Activated naive CD8-positive, alpha-beta T cell treated with anti-CD3 and anti-CD28 coated beads, Interleukin-2, amount 50 U/mL, for 24 hours (primary cell): Measurements from ENCODE around the gene GPR179.
"Not testable (repeated sequence)": the region's sequence is repeated elsewhere in the genome, so short reads cannot be mapped to it uniquely, and the experiment has no call there.

Experiments
- ATAC-seq: fragments of 150-1000 bp; cut with Tn5 transposase; one replicate; pipeline ENCODE4 v1.10.0; 2021
- DNase-seq: peaks from one replicate; pipeline ENCODE4 v3.0.0; 2021
- H3K27ac Mint-ChIP-seq: one replicate; pipeline ENCODE4 v1.8.0; 2021; ENCODE audit warnings: mild to moderate bottlenecking, mixed read lengths
- H3K27me3 Mint-ChIP-seq: one replicate; pipeline ENCODE4 v1.8.0; 2021; ENCODE audit warnings: mixed read lengths
- H3K36me3 Mint-ChIP-seq: one replicate; pipeline ENCODE4 v1.8.0; 2021; ENCODE audit warnings: low read depth, mixed read lengths
- H3K4me1 Mint-ChIP-seq: one replicate; pipeline ENCODE4 v1.8.0; 2021; ENCODE audit warnings: mixed read lengths
- H3K4me3 Mint-ChIP-seq: one replicate; pipeline ENCODE4 v1.8.0; 2021; ENCODE audit warnings: mild to moderate bottlenecking, moderate library complexity, mixed read lengths
- H3K9me3 Mint-ChIP-seq: one replicate; pipeline ENCODE4 v1.8.0; 2021; ENCODE audit warnings: mixed read lengths

The GPR179 gene

DNA sequence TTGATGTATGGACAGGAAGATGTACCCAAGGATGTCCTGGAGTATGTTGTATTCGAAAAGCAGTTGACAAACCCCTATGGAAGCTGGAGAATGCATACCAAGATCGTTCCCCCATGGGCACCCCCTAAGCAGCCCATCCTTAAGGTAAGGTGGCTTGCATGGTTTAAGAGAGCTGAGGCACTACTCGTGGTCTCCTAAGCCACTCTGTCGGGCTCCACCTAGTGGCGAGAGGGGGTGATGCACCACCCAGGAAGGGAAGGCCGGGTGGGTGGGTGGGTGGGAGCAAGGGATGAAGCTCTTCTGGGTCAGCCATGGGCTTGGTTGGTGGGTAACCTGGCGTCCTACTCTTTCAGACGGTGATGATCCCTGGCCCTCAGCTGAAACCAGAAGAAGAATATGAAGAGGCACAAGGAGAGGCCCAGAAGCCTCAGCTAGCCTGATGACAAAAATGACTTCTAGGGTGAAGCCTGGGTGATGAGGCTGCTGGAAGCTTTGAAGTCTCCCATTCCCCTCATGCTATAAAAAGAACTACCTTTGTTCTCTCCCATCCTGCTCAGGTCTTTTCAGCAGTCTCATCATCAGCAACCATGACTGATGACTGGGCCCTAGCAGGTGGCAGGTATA, 21.5 kb downstream of the GPR179 start:
- Mint-ChIP-seq H3K36me3 (peaks cover 28% of the 10 kb centered on the region), H3K27ac (no peak overlapping the region), H3K9me3 (no peaks in the 10 kb centered on the region), H3K4me1 (peaks cover 7% of the 10 kb centered on the region), H3K27me3 (no peaks in the 10 kb centered on the region), H3K4me3 (no peak overlapping the region)
- ATAC-seq (peak; percentile 81), DNase-seq (peak; percentile 76)

DNA sequence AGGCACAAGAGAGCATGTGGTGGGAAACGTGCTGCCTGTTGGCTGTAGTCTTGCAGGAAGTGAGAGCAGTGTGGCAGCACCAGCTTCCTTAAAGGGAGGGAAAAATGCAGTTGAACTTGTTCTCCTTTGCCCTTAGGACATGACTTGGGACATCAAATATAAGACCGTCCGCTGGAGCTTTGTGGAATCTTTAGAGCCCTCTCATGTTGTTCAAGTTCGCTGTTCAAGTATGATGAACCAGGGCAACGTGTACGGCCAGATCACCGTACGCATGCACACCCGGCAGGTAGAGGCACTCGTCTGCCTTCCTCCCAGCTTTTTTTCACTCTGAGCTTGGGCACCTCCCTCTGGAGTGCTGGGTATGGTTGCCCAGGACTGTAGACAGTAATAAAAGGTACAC, 23.3 kb downstream of the GPR179 start:
- Mint-ChIP-seq H3K4me1 (peaks cover 3% of the 10 kb centered on the region), H3K27ac (no peak overlapping the region), H3K9me3 (no peaks in the 10 kb centered on the region), H3K36me3 (peaks cover 38% of the 10 kb centered on the region), H3K4me3 (no peak overlapping the region), H3K27me3 (no peaks in the 10 kb centered on the region)
- ATAC-seq (no peak), DNase-seq (no peak)

DNA sequence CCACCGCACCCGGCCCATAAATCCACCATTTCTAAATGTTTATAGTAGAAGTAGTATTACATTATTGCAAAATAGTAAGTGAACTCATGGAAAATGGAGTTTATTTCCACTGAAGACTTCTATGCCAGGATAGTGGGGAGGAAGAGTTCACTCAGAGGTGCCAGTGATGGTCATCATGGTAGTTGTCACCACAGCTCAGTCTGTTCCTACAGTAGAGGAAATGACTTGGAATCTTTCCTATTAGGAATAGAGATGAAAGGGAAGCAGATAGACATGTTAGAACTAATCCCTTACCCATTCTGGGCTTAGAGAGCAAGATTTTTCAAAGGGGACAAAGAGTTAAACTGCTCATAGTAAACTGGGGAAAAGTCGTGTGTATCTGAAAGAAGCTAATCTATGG, 26.7 kb downstream of the GPR179 start:
- DNase-seq (no peak), ATAC-seq (no peak)
- H3K27ac Mint-ChIP-seq = no peak overlapping the region
- no peak overlapping the region for H3K4me3 Mint-ChIP-seq
- peaks cover 44% of the 10 kb centered on the region for H3K36me3 Mint-ChIP-seq
- H3K27me3 Mint-ChIP-seq = no peaks in the 10 kb centered on the region
- no peaks in the 10 kb centered on the region for H3K4me1 Mint-ChIP-seq
- H3K9me3 Mint-ChIP-seq = no peaks in the 10 kb centered on the region

DNA sequence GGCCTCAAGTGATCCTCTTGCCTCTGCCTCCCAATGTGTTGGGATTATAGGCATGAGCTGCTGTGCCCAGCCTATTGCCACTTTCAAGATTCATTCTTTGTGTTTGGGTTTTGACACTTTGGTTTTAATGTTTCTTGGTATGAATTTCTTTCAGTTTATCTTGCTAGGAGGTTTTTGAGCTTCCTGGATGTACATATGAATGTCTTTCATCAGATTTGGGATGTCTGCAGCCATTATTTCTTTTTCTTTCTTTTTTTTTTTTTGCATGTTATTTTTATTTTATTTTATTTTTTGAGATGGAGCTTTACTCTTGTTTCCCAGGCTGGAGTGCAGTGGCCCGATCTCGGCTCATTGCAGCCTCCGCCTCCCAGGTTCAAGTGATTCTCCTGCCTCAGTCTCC, 28.3 kb downstream of the GPR179 start:
- H3K4me1 Mint-ChIP-seq = no peaks in the 10 kb centered on the region
- no peak overlapping the region for H3K27ac Mint-ChIP-seq
- peaks cover 39% of the 10 kb centered on the region for H3K36me3 Mint-ChIP-seq
- H3K27me3 Mint-ChIP-seq = no peaks in the 10 kb centered on the region
- no peak overlapping the region for H3K4me3 Mint-ChIP-seq
- H3K9me3 Mint-ChIP-seq = no peaks in the 10 kb centered on the region
- DNase-seq = no peak
- ATAC-seq = no peak

DNA sequence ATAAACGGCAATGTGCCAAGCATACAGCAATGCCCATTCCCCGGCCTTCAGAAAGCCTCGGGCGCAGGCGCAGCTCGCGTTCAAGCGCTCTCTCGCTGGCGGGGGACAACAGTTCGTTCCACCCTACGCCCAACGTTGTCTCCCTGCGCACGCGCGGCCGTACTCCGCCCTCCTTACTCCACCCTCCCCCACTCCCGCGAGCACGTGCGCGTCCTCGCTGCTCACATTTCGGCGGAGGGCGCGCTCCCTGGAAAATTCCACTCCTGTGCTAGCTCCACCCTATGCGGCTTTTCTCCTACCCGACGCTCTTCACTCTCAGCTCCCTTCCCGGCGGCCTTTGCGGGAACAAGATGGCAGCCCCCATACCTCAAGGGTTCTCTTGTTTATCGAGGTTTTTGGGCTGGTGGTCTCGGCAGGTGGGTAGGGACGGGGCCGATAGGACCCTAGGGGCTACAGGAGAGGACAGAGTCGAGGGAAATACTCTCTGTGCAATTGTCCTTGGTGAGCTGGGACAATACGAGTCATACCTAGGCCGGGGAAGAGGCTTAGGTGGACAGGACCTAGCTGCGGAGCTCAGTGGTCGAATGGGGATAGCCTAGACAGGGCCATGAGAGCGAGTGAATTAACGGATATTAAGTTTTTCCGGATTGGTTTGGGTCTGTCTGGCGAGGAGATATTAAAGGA, 46.8 kb downstream of the GPR179 start, which contains the start of gene MRPL45:
TSS of gene MRPL45 (plus strand) at position 335 of the 684 bp plus-strand sequence. CDS start at position 351, 16 bp downstream.
- not testable (repeated sequence) for H3K36me3 Mint-ChIP-seq, H3K9me3 Mint-ChIP-seq, H3K27me3 Mint-ChIP-seq, H3K4me1 Mint-ChIP-seq
- ATAC-seq (peak; percentile 94), DNase-seq (peak; percentile 98)
- Mint-ChIP-seq H3K4me3 (peak within 1 kb of the TSS; percentile 95), H3K27ac (peak within 1 kb of the TSS; percentile 96)

DNA sequence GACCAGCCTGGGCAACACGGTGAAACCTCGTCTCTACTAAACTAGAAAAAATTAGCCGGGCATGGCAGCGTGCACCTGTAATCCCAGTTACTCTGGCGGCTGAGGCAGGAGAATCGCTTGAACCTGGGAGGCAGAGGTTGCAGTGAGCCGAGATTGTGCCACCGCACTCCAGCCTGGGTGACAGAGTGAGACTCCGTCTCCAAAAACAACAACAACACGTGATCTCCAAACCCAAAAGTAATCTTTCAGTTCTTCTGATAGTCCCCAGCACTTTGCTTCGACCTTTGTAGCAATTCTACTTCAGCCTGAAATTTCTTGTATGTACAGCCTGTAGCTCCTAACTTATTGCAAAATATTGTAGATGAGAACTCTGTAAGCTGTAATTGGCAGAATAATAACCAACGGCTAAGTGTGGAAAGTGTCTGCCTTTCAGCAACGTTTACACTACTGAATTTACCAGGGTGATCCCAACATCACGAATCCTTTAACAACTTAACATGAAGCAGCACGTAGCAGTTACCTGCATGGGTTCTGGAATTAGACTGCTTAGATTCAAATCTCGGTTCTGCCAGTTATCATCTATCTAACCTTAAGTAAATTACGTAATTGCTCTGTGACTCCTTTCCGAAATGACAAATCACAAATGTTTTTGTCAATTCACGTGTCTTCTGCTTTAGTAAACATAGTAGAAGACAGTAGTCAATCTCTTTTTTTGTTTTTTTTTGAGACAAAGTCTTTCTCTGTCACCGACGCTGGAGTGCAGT, 48.0 kb downstream of the GPR179 start:
- not testable (repeated sequence) for H3K27me3 Mint-ChIP-seq, DNase-seq, H3K9me3 Mint-ChIP-seq, H3K4me1 Mint-ChIP-seq, H3K27ac Mint-ChIP-seq, H3K4me3 Mint-ChIP-seq, ATAC-seq, H3K36me3 Mint-ChIP-seq

DNA sequence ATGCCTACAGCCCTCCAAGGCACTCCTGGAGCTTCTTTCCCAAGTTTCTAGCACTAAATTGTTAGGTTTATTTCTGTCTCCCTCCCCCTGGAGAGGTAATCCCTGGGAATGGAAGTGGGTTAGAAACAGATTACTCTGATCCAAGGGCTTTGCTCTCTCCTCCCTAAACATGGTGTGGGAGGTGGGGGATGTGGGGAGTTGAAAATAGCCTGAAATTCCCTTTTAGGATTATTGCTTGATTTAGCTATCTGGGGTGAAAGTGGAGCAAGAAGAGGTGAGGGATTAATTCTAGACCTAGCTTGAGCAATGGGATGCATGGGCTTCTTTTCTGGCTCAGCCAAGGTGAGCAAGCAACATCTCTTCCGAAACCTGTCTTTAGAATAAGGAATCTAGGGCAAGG, 54.0 kb downstream of the GPR179 start:
- not testable (repeated sequence) for DNase-seq, ATAC-seq, H3K9me3 Mint-ChIP-seq, H3K27me3 Mint-ChIP-seq, H3K4me1 Mint-ChIP-seq, H3K4me3 Mint-ChIP-seq, H3K27ac Mint-ChIP-seq, H3K36me3 Mint-ChIP-seq

DNA sequence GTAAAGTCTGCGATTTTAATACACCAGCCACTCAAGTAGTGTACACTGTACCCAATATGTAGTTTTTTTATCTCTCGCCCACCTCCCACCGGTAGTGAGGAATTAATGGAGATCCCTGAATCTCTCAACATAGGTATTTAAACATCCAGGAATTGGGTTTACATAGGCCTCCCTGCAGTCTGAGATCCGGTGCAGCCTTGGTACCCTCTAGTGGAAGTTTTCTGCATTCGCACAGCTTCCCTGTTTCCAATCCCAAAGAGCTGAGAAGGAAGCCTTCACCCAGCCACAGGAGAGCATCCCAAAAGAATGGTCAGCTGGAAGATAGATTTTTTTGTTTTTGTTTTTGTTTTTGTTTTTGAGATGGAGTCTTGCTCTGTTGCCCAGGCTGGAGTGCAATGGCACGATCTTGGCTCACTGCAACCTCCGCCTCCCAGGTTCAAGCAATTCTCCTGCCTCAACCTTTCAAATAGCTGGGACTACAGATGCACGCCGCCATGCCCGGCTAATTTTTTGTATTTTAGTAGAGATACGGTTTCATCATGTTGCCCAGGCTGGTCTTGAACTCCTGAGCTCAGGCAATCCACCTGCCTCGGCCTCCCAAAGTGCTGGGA, 55.4 kb downstream of the GPR179 start:
- ATAC-seq, H3K27ac Mint-ChIP-seq, H3K4me1 Mint-ChIP-seq, H3K36me3 Mint-ChIP-seq, H3K4me3 Mint-ChIP-seq, H3K27me3 Mint-ChIP-seq, DNase-seq, H3K9me3 Mint-ChIP-seq: not testable (repeated sequence)

DNA sequence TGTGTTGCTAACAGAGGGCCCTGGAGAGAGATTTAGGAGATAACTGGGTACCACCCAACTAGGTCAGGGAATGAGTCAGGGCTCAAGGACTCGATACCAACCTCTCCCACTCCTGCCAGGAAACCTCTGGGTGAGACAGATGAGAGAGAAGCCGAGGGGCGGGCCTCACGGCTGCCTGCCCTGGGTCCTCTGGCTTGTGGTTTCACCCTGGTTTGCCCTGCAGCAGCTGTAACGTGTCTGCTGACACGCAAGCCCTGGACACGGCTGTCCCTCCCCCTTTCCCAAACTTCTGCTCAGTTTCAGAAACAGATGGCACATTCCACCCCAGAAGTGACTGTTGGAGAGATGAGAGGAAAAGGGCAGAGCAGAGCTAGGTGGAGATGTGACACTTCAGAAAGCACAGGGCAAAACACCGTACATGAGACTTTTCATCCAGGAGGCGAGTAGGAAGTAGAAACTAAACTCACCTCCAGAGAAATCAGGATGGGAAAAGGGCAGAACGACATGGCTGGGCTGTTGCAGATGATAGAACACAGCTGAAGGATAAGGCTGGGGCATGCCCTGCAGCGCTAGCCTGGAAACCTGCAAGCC, 57.2 kb downstream of the GPR179 start:
- peak; percentile 98 for ATAC-seq
- H3K27ac Mint-ChIP-seq = peak overlapping the region; percentile 69
- H3K9me3 Mint-ChIP-seq = not testable (repeated sequence)

DNA sequence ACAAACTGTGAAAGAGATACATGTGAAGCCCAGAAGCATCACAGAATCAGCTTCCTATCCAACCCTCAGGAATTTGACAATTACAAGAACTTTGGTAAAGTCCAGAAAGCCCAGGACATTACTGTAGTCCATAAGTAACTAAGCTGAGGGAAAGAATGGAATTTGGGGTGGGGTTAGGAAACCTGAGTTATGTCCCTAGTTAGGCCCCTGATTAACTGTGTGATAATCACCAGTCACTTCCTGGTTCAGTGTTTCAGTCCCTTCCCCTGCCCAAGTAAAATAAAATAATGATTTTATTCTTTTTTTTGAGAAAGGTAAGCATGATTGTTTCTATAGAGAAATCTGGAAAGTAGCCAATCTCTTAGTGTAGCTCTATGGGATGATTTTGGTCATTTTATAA, 57.8 kb downstream of the GPR179 start:
- H3K27me3 Mint-ChIP-seq, H3K4me1 Mint-ChIP-seq, H3K27ac Mint-ChIP-seq, H3K4me3 Mint-ChIP-seq, H3K36me3 Mint-ChIP-seq, ATAC-seq, DNase-seq, H3K9me3 Mint-ChIP-seq: not testable (repeated sequence)

More for the DNA sequence above, 57.2 kb downstream of the GPR179 start:
- DNase-seq = peak; percentile 40
- H3K4me3 Mint-ChIP-seq = peak overlapping the region; percentile 24
- H3K4me1 Mint-ChIP-seq, H3K27me3 Mint-ChIP-seq, H3K36me3 Mint-ChIP-seq: not testable (repeated sequence)
